ENCODE measurements around the gene CIZ1.
"Not testable (repeated sequence)": the region's sequence is repeated elsewhere in the genome, so short reads cannot be mapped to it uniquely, and the experiment has no call there.

The CIZ1 gene

DNA sequence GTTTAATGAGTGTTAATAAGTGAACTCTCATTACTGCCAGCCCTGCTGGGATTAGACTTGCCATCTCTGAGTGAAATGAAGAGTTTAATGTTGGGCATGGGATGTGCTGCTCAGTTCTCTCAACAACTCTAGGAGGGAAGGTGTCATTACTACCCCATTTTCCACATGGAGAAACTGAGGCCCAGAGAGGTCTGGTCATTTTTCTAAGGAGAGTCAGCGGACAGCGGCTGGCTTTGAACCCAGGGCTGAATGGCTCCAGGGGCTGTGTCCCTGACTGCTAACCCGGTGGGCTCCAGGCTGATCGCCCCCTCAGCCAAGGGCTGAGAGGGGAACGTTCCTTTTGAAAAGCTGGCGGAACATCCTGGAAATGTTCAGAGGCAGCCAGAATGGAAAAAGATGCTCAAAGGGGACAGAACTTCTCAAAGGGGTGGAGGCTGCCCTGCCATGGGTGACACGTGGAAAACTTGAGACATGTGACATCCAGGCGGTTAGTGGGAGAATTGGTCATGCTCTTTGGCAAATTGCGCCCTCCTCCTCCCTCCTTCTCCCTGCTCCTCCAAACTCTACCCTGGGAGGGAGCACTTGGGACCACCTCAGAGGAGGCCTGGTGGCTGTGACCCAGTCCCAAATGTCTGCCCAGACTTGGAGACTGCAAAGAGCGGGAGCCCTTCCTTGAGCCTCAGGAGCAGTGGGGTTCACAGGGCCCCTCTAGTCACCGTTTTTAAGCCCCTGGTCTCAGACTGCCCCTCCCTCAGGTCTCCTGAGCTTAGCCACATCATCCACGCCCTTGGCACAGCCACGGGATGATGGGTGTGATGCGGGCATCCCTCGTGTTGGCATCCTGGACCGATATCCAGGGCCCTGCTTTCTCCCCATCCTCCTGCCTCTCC is 40.5 kb upstream of the CIZ1 start:
- Histone ChIP-seq H2AK5ac (ENCODE audit: low read length, severe bottlenecking) (no peak overlapping the region), H3K18ac (ENCODE audit: low read depth in 1 of 2, low read length in 2 of 2) (no peak overlapping the region), H2BK5ac (ENCODE audit: low read depth, low read length, poor library complexity, severe bottlenecking) (no peak overlapping the region), H3K36me3 (ENCODE audit: control insufficient read depth in 1 of 2, insufficient read depth in 2 of 2, low read depth in 1 of 2, low read length in 2 of 2) (peaks cover 21 to 22% of the 10 kb centered on the region in 2 experiments), H3K27me3 (ENCODE audit: control insufficient read depth in 1 of 2, insufficient read depth in 1 of 2, low read length in 2 of 2) (no peaks in the 10 kb centered on the region), H2AFZ (ENCODE audit: low read depth, low read length) (no peak overlapping the region), H2BK12ac (ENCODE audit: low read length in 2 of 2) (no peak overlapping the region), H2BK15ac (ENCODE audit: low read depth, poor library complexity, severe bottlenecking) (no peak overlapping the region), H3K23ac (ENCODE audit: low read length in 2 of 2) (no peak overlapping the region), H3K4me3 (ENCODE audit: insufficient read depth in 1 of 2, low read depth in 1 of 2, low read length in 2 of 2) (no peak overlapping the region), H3K4ac (ENCODE audit: low read depth in 1 of 2, low read length in 2 of 2) (no peak overlapping the region), H3K79me1 (replicated peaks; ENCODE audit: low read length, poor library complexity, severe bottlenecking) (no peaks in the 10 kb centered on the region), H3K14ac (ENCODE audit: low read length in 2 of 2) (no peak overlapping the region), H2BK120ac (ENCODE audit: low read depth, low read length) (no peak overlapping the region), H3K4me2 (ENCODE audit: low read length, poor library complexity, severe bottlenecking) (no peak overlapping the region), H3K9ac (ENCODE audit: low read length) (peak overlapping the region; percentile 29), H4K8ac (ENCODE audit: low read length) (no peak overlapping the region), H3K4me1 (ENCODE audit: control insufficient read depth, insufficient read depth, low read depth, low read length) (no peaks in the 10 kb centered on the region), H3K27ac (ENCODE audit: low read length, poor library complexity, severe bottlenecking) (no peak overlapping the region), H3K9me3 (ENCODE audit: control insufficient read depth, low read length) (no peaks in the 10 kb centered on the region), H4K91ac (ENCODE audit: low read length) (no peak overlapping the region)
- WGBS: 90% methylated on average over 16 of the region's 16 CpGs
- DNase-seq: no peak

- not testable (repeated sequence) for H3K9me3 ChIP-seq (ENCODE audit: control insufficient read depth, low read length); DNase-seq; H3K9ac ChIP-seq (ENCODE audit: low read length); H3K23ac ChIP-seq (ENCODE audit: low read length in 2 of 2); H2BK15ac ChIP-seq (ENCODE audit: low read depth, poor library complexity, severe bottlenecking); H2BK5ac ChIP-seq (ENCODE audit: low read depth, low read length, poor library complexity, severe bottlenecking); H4K8ac ChIP-seq (ENCODE audit: low read length); H2AFZ ChIP-seq (ENCODE audit: low read depth, low read length); H3K4me2 ChIP-seq (ENCODE audit: low read length, poor library complexity, severe bottlenecking); H3K18ac ChIP-seq (ENCODE audit: low read depth in 1 of 2, low read length in 2 of 2); H3K14ac ChIP-seq (ENCODE audit: low read length in 2 of 2); H3K4me1 ChIP-seq (ENCODE audit: control insufficient read depth, insufficient read depth, low read depth, low read length); H4K91ac ChIP-seq (ENCODE audit: low read length); H3K27ac ChIP-seq (ENCODE audit: low read length, poor library complexity, severe bottlenecking); H2BK12ac ChIP-seq (ENCODE audit: low read length in 2 of 2); H3K27me3 ChIP-seq (ENCODE audit: control insufficient read depth in 1 of 2, insufficient read depth in 1 of 2, low read length in 2 of 2); H2BK120ac ChIP-seq (ENCODE audit: low read depth, low read length); H3K4me3 ChIP-seq (ENCODE audit: insufficient read depth in 1 of 2, low read depth in 1 of 2, low read length in 2 of 2); H3K4ac ChIP-seq (ENCODE audit: low read depth in 1 of 2, low read length in 2 of 2); H3K79me1 ChIP-seq (replicated peaks; ENCODE audit: low read length, poor library complexity, severe bottlenecking); H2AK5ac ChIP-seq (ENCODE audit: low read length, severe bottlenecking)
- WGBS: 98% methylated on average over 7 of the region's 7 CpGs
- H3K36me3 ChIP-seq (ENCODE audit: control insufficient read depth in 1 of 2, insufficient read depth in 2 of 2, low read depth in 1 of 2, low read length in 2 of 2): peaks cover 20 to 24% of the 10 kb centered on the region in 2 experiments
Observed at GRCh38 chr9:128230897-128231296, 39.5 kb upstream of the CIZ1 start.

- H4K91ac ChIP-seq (ENCODE audit: low read length): no peak overlapping the region
- no peak overlapping the region for H4K8ac ChIP-seq (ENCODE audit: low read length)
- H2AK5ac ChIP-seq (ENCODE audit: low read length, severe bottlenecking): no peak overlapping the region
- H2AFZ ChIP-seq (ENCODE audit: low read depth, low read length): no peak overlapping the region
- no peak overlapping the region for H3K23ac ChIP-seq (ENCODE audit: low read length in 2 of 2)
- no peak overlapping the region for H2BK5ac ChIP-seq (ENCODE audit: low read depth, low read length, poor library complexity, severe bottlenecking)
- no peaks in the 10 kb centered on the region for H3K4me1 ChIP-seq (ENCODE audit: control insufficient read depth, insufficient read depth, low read depth, low read length)
- H3K27ac ChIP-seq (ENCODE audit: low read length, poor library complexity, severe bottlenecking): no peak overlapping the region
- H2BK15ac ChIP-seq (ENCODE audit: low read depth, poor library complexity, severe bottlenecking): no peak overlapping the region
- H3K4me3 ChIP-seq (ENCODE audit: insufficient read depth in 1 of 2, low read depth in 1 of 2, low read length in 2 of 2): no peak overlapping the region
- no peak overlapping the region for H3K4ac ChIP-seq (ENCODE audit: low read depth in 1 of 2, low read length in 2 of 2)
- no peak overlapping the region for H3K9ac ChIP-seq (ENCODE audit: low read length)
- H3K18ac ChIP-seq (ENCODE audit: low read depth in 1 of 2, low read length in 2 of 2): no peak overlapping the region
- H3K4me2 ChIP-seq (ENCODE audit: low read length, poor library complexity, severe bottlenecking): no peak overlapping the region
- no peak overlapping the region for H3K14ac ChIP-seq (ENCODE audit: low read length in 2 of 2)
- H2BK120ac ChIP-seq (ENCODE audit: low read depth, low read length): no peak overlapping the region
- DNase-seq: no peak
- no peak overlapping the region for H2BK12ac ChIP-seq (ENCODE audit: low read length in 2 of 2)
- no peaks in the 10 kb centered on the region for H3K79me1 ChIP-seq (replicated peaks; ENCODE audit: low read length, poor library complexity, severe bottlenecking)
- WGBS: 91% methylated on average over 5 of the region's 5 CpGs
- H3K9me3 ChIP-seq (ENCODE audit: control insufficient read depth, low read length): no peaks in the 10 kb centered on the region
- no peaks in the 10 kb centered on the region for H3K27me3 ChIP-seq (ENCODE audit: control insufficient read depth in 1 of 2, insufficient read depth in 1 of 2, low read length in 2 of 2)
- H3K36me3 ChIP-seq (ENCODE audit: control insufficient read depth in 1 of 2, insufficient read depth in 2 of 2, low read depth in 1 of 2, low read length in 2 of 2): peaks cover 43 to 46% of the 10 kb centered on the region in 2 experiments
Observed at GRCh38 chr9:128226412-128226801, 35.0 kb upstream of the CIZ1 start.

DNA sequence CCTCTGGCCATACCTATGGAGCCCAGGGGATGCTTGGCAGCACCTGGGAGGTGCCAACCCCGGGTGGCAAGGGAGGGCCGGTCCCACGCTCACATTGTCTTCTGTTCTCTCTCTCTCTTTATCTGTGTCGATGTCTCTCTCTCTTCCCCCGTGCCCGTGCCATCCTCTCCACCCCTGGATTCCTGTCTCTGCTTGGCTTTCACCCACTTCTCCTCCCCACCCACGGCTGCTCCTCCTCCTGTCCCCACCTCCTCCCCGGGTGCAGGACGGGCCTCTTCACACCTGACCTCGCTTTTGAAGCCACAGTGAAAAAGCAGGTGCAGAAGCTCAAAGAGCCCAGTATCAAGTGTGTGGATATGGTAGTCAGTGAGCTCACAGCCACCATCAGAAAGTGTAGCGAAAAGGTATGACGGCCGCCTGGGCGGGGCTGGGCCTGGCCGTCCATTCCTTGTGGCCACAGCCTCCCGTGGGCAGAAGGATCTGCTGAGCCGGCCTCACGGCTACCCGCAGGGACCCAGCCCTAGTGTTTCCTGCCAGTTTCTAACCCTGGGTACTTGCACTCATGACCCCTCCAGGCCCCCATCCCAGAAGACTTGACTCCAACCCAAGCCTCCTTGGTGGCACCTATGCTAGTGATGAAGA is 34.5 kb upstream of the CIZ1 start:
- no peak overlapping the region for H2BK15ac ChIP-seq (ENCODE audit: low read depth, poor library complexity, severe bottlenecking)
- no peaks in the 10 kb centered on the region for H3K9me3 ChIP-seq (ENCODE audit: control insufficient read depth, low read length)
- H3K4me3 ChIP-seq (ENCODE audit: insufficient read depth in 1 of 2, low read depth in 1 of 2, low read length in 2 of 2): no peak overlapping the region
- H3K4me2 ChIP-seq (ENCODE audit: low read length, poor library complexity, severe bottlenecking): no peak overlapping the region
- no peak overlapping the region for H3K23ac ChIP-seq (ENCODE audit: low read length in 2 of 2)
- no peak for DNase-seq
- no peak overlapping the region for H3K18ac ChIP-seq (ENCODE audit: low read depth in 1 of 2, low read length in 2 of 2)
- H3K36me3 ChIP-seq (ENCODE audit: control insufficient read depth in 1 of 2, insufficient read depth in 2 of 2, low read depth in 1 of 2, low read length in 2 of 2): peaks cover 47 to 50% of the 10 kb centered on the region in 2 experiments
- no peak overlapping the region for H3K4ac ChIP-seq (ENCODE audit: low read depth in 1 of 2, low read length in 2 of 2)
- 92% methylated on average over 16 of the region's 19 CpGs for WGBS
- no peak overlapping the region for H2AFZ ChIP-seq (ENCODE audit: low read depth, low read length)
- H3K9ac ChIP-seq (ENCODE audit: low read length): no peak overlapping the region
- H3K14ac ChIP-seq (ENCODE audit: low read length in 2 of 2): no peak overlapping the region
- H3K79me1 ChIP-seq (replicated peaks; ENCODE audit: low read length, poor library complexity, severe bottlenecking): no peaks in the 10 kb centered on the region
- no peaks in the 10 kb centered on the region for H3K27me3 ChIP-seq (ENCODE audit: control insufficient read depth in 1 of 2, insufficient read depth in 1 of 2, low read length in 2 of 2)
- no peak overlapping the region for H2AK5ac ChIP-seq (ENCODE audit: low read length, severe bottlenecking)
- no peaks in the 10 kb centered on the region for H3K4me1 ChIP-seq (ENCODE audit: control insufficient read depth, insufficient read depth, low read depth, low read length)
- H3K27ac ChIP-seq (ENCODE audit: low read length, poor library complexity, severe bottlenecking): no peak overlapping the region
- H2BK120ac ChIP-seq (ENCODE audit: low read depth, low read length): no peak overlapping the region
- H2BK12ac ChIP-seq (ENCODE audit: low read length in 2 of 2): no peak overlapping the region
- no peak overlapping the region for H4K91ac ChIP-seq (ENCODE audit: low read length)
- H4K8ac ChIP-seq (ENCODE audit: low read length): no peak overlapping the region
- H2BK5ac ChIP-seq (ENCODE audit: low read depth, low read length, poor library complexity, severe bottlenecking): no peak overlapping the region
